H7 (cell line): ENCODE results near the gene BBS9. TPM values are rescaled to one million over a fixed set of nuclear protein-coding genes. Genes with fewer than 3 reads are reported as not detected.
A peak's percentile ranks its signal among the peaks of the same experiment; 100 is the strongest.

Source experiments
- DNase-seq: peaks from one replicate; pipeline ENCODE4 v3.0.0; 2012
- H3K27me3 ChIP-seq: 2 replicates; pipeline ENCODE4 v1.6.0; 2011; ENCODE audit warnings: mild to moderate bottlenecking, low read length; ENCODE audit not compliant: control insufficient read depth, insufficient read depth
- H3K36me3 ChIP-seq: replicated peaks from 2 replicates; pipeline ENCODE4 v1.5.1; 2011; ENCODE audit warnings: low read length; ENCODE audit not compliant: control insufficient read depth, insufficient read depth
- H3K4me3 ChIP-seq: 2 replicates; pipeline ENCODE4 v1.5.1; 2011; ENCODE audit warnings: low read depth, mild to moderate bottlenecking, control low read depth, low read length, moderate library complexity; ENCODE audit not compliant: insufficient read depth
- total RNA-seq: library from RNA; depleted of rRNA; stranded (reverse); fragments of >200 nt; shearing (Covaris generic); gene quantifications from 2 replicates; pipeline ENCODE4 v1.2.3, GENCODE V29; 2014

Gene BBS9
- total RNA-seq, 1 experiment from 2014 or later, result 5.3 TPM

DNA sequence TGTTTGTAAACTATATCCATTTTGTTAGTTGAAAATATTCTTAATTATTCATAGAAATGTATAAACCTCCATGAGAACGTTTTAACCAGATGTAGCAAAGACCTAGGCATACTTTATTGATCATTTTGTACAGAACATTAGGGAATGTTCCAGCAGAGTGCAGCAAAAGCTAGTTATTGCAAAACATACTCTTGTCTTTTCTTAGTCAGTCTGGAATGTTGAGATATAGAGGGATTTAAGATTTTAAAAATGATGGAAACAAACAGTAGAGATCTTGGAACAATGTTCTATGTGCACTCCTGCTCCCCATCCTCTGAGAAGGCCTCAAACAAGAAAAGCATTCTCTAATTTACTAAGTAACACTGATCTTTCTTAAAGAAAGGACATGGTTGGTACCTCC is 292.1 kb downstream of the BBS9 start:
- Histone ChIP-seq H3K4me3 (no peak overlapping the region), H3K36me3 (no peaks in the 10 kb centered on the region), H3K27me3 (no peaks in the 10 kb centered on the region)
- no peak for DNase-seq

DNA sequence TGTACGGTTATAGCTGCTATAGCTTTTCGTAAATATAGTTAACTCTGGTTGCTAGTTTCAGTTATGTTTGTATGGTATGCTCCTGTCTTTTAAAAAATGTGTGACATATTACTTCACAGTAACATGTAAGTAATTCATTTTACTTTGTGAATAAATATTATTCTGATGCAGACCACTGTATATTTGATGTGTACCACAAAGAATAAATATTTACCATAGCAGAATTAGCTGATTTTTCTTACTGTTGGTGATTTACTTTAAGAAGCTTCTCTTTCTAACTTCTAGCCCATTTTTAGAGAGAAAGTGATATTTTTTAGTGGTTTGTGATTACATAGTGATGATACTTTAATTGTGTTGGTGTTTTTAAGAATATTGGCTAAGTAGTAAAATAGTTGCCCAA is 292.8 kb downstream of the BBS9 start:
- no peak for DNase-seq
- Histone ChIP-seq H3K27me3 (no peaks in the 10 kb centered on the region), H3K4me3 (no peak overlapping the region), H3K36me3 (no peaks in the 10 kb centered on the region)

GRCh38 chr7:33422825-33423645 is 293.7 kb downstream of the BBS9 start:
- H3K27me3 ChIP-seq, result no peaks in the 10 kb centered on the region
- H3K36me3 ChIP-seq, result no peaks in the 10 kb centered on the region
- DNase-seq, result no peak
- H3K4me3 ChIP-seq, result no peak overlapping the region

DNA sequence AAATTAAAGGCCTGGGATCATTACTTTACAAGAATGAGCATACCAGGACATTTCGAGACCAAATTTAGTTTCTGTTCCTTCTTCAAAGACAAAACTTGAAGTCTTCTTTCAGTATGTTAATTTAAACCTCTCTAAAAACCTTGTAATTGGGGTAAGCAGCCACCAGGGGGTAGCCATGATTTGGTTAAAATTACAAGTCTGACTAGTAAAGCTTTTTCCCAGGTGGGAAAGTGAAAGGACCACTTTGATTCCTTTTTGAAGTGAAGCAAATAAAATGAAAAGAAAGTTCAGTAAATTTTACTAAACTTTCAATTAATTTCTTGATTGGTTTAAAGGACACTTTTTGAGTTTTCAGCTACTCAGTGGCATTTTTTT is 294.3 kb downstream of the BBS9 start:
- no peaks in the 10 kb centered on the region for H3K27me3 ChIP-seq
- no peaks in the 10 kb centered on the region for H3K36me3 ChIP-seq
- H3K4me3 ChIP-seq, result no peak overlapping the region
- DNase-seq, result peak; percentile 11

GRCh38 chr7:33425395-33425794 is 296.0 kb downstream of the BBS9 start:
- Histone ChIP-seq H3K36me3 (no peaks in the 10 kb centered on the region), H3K4me3 (no peak overlapping the region)
- DNase-seq, result no peak

GRCh38 chr7:33425929-33426678 is 296.7 kb downstream of the BBS9 start:
- no peaks in the 10 kb centered on the region for H3K36me3 ChIP-seq
- no peak overlapping the region for H3K4me3 ChIP-seq
- H3K27me3 ChIP-seq, result no peaks in the 10 kb centered on the region
- DNase-seq, result no peak

More at GRCh38 chr7:33425395-33425794, 296.0 kb downstream of the BBS9 start:
- H3K27me3 ChIP-seq, result no peaks in the 10 kb centered on the region

- DNase-seq, result no peak
- no peak overlapping the region for H3K4me3 ChIP-seq
- no peaks in the 10 kb centered on the region for H3K27me3 ChIP-seq
- no peaks in the 10 kb centered on the region for H3K36me3 ChIP-seq
Observed at GRCh38 chr7:33428415-33428814, 299.1 kb downstream of the BBS9 start.

- no peaks in the 10 kb centered on the region for H3K36me3 ChIP-seq
- DNase-seq, result no peak
- no peaks in the 10 kb centered on the region for H3K27me3 ChIP-seq
- no peak overlapping the region for H3K4me3 ChIP-seq
Observed at GRCh38 chr7:33431543-33431942, 302.2 kb downstream of the BBS9 start.

DNA sequence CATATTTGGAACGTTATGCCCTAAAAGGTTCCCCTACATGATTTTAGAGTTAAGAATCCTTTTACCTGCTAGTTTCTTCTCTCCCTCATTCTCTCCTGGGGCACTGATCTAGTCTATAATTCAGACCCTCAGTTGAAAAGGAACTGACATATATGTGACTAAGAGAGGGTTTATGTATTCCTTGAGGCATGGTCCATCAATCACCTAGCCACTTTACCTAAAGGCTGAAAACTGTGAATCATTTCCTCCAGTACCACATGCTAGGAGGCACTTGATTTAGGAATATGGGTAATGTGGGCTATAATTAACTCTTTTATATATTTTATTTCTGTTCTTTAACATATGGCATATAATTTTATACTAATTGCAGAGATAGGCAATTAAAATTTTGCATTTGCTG is 303.5 kb downstream of the BBS9 start:
- no peak for DNase-seq
- Histone ChIP-seq H3K27me3 (no peaks in the 10 kb centered on the region), H3K4me3 (no peak overlapping the region), H3K36me3 (no peaks in the 10 kb centered on the region)

DNA sequence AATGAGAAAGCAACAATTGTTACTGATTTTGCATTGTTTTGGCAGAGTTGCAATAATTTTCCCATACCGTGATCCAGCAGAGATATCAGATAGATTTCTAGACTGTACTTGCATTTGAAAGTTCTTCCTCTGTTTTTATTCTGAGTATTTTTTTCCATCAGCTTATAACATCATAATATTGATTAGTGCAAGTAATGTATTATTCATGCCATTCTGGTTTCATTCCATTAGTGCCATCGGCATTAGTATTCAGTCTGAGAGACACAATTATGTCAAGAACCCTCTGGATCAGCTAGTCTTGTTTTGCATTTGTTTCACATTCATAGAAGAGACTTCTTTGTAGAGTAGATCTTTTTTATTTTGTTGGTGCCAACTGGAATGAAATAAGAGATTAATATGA is 304.0 kb downstream of the BBS9 start:
- no peak for DNase-seq
- no peak overlapping the region for H3K4me3 ChIP-seq
- no peaks in the 10 kb centered on the region for H3K36me3 ChIP-seq
- H3K27me3 ChIP-seq, result no peaks in the 10 kb centered on the region

- H3K27me3 ChIP-seq, result no peaks in the 10 kb centered on the region
Observed at GRCh38 chr7:33444511-33444910, 315.1 kb downstream of the BBS9 start.

DNA sequence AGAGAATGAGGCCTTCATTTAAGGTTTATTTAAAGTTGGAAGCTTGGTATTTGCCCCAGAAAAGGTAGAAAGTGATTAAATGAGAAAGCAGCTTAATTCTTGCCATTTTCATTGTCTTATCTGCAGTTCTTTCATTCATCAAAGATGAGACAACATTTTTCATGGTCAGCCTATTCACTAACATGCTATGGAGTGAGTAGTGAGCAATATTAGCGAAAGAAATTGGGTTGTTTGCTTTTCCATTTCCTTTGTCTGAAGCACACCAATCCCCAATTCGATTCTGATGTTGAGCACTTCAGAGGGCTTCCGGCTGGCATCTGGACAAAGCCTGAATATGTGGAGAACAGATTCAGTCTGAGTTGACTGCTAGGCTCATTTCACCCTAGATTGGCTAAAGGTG is 317.2 kb downstream of the BBS9 start:
- DNase-seq, result no peak
- no peaks in the 10 kb centered on the region for H3K27me3 ChIP-seq
- H3K4me3 ChIP-seq, result no peak overlapping the region
- no peaks in the 10 kb centered on the region; the same call in 1 of the 2 replicates for H3K36me3 ChIP-seq

More at GRCh38 chr7:33444511-33444910, 315.1 kb downstream of the BBS9 start:
- no peak for DNase-seq
- Histone ChIP-seq H3K36me3 (no peaks in the 10 kb centered on the region; the same call in 1 of the 2 replicates), H3K4me3 (no peak overlapping the region)

- DNase-seq, result no peak
- Histone ChIP-seq H3K27me3 (no peaks in the 10 kb centered on the region), H3K4me3 (no peak overlapping the region), H3K36me3 (no peaks in the 10 kb centered on the region; the same call in 1 of the 2 replicates)
Observed at GRCh38 chr7:33448035-33448434, 318.7 kb downstream of the BBS9 start.

DNA sequence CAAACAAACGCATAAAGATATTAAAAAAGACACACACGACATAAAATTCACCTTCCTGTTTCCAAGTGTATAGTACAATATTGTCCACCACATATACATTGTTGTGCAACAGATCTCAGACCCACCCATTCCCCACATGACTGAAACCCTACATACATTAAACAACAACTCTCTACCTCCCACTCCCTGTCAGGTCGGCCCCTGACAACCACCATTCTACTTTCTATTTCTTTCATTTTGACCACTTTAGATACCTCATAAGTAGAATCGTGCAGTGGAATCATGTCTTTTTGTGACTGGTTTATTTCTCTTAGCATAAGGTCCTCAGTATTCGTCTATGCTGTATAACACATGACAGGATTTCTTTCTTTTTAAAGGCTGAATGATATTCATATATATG is 320.5 kb downstream of the BBS9 start:
- no peak for DNase-seq
- Histone ChIP-seq H3K36me3 (no peaks in the 10 kb centered on the region; the same call in 1 of the 2 replicates), H3K4me3 (no peak overlapping the region), H3K27me3 (no peaks in the 10 kb centered on the region)
